HG03342 (cell line): ENCODE measurements around the gene SPATA33.

Experiments used
- ATAC-seq: cut with Tn5 transposase; IDR thresholded peaks from one replicate; pipeline ENCODE4 v1.9.1; 2021; ENCODE audit warnings: mild to moderate bottlenecking, moderate library complexity; ENCODE audit not compliant: unreplicated experiment

SPATA33 gene

DNA sequence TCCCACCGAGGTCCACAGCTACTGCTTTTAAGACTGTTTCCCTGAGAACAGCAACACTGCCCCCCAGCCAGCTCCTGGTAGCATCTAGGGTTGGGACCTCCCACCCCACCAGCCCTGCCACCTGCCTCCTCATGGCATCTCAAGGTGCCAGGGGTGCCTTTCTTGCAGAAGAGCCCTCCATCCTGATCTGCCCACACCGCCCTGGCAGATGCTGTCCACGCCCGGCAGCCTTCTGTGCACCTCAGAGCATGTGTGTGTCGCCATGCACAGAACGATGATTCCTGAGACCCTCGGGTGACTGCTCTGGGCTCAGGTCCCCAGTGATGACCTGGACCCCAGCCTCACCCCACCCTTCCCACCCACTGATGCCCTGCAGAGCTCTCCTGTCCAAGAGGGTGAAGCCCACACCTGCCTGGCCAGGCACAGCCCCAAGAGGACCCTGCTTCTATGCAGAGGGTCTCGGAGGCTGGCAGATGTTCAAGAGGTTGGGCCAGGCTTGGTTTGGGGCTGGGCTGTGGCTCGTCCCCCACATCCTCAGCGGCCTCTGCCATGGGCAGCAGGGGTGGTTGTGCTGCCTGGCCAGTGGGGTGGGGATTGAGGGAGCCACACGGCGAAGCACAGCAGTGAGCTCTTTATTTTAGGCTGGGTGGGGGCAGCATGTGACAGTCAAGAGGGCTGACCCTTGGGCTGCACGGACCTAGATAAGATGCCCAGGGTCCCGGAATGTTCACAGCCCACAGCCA lies 49.1 kb downstream of the SPATA33 start:
- ATAC-seq = no peak

DNA sequence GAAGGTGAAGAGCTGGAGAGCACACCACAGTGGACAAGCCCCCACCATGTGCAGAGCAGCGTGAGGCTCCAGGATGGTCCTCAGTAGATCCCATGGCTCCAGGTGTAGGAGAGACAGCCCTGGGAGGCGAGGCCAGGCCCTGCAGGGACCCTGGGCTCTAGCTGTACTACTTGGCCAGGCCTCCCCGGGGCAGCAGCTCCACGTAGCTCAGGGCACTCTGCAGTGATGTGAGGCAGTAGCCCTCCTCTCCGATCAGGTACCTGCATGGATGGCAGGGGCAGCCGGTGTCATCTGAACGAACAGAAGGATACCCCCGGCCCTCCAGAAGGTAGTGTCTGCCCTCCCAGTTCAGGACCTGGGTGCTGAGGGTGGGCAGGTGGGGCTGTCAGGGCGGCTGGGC lies 50.1 kb downstream of the SPATA33 start:
- no peak for ATAC-seq

DNA sequence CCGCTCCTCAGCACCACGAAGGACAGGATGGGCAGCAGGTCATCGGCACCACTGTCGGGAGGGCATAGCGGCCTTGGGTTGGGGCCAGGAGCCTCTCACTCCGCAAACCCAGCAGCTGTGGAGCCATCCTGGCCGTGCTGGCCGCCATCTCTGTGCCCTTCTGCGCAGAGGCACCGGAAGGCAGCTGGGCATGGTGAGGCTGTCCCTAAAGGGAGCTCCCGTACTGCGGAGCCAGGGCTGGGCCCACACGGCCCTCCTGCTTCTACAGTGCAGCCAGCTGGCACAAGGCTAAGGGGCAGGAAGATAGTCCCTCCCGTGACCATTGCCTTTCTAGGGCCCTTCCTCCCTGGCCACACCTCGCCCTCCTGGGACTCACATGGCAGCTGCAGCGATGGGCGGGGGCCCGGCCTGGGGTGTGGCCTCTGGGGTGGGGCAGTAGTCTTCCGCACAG lies 50.9 kb downstream of the SPATA33 start:
- ATAC-seq = no peak

DNA sequence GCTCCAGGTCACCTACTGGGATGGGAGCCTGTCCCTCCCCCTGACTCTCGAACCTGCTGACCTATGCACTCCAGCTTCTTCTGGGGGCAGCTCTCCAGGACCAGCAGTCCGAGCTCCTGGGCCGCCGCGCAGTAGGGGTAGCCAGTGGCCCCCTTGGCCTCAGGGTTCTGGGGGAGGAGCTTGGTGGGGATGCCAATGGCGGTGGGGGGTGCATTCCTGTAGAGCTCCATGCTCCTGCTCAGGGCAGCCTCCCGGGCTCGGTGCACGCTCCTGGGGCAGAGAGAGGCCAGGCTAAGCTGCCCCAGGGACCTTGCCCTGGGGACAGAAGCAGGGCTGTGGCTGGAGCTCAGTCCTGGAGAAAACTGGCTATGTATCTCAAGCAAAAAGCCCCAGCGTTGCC lies 51.5 kb downstream of the SPATA33 start:
- no peak for ATAC-seq

DNA sequence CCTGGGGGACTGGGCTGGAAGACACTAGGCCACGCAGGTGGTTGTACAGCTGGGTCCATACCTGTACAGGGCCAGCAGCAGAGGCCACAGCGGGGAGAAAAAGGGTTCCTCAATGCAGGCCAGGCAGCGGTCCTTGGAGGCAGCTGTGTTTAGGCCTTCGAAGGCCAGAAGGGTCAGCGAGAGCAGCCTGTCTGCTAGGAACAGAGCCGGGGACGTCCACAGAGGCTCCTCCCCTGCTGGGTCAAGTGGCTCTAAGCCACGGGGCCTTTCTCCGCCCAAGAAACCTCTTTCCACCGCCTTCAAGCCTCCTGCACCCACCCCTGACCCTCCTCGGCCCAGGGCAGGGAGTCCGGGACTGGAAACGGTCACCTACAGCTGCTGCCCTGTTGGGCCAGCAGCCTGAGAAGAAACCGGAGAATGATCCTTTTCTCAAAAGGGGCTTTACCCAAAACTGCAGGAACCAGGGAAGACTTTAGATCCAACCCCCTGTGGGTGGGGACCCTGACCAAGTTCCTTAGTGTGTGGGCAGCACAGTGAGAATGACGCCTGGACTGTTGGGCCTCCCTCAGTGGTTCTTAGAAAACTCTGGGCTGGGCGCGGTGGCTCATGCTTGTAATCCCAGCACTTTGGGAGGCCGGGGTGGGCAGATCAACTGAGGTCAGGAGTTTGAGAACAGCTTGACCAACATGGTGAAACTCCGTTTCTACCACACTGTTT lies 52.2 kb downstream of the SPATA33 start:
- no peak for ATAC-seq

DNA sequence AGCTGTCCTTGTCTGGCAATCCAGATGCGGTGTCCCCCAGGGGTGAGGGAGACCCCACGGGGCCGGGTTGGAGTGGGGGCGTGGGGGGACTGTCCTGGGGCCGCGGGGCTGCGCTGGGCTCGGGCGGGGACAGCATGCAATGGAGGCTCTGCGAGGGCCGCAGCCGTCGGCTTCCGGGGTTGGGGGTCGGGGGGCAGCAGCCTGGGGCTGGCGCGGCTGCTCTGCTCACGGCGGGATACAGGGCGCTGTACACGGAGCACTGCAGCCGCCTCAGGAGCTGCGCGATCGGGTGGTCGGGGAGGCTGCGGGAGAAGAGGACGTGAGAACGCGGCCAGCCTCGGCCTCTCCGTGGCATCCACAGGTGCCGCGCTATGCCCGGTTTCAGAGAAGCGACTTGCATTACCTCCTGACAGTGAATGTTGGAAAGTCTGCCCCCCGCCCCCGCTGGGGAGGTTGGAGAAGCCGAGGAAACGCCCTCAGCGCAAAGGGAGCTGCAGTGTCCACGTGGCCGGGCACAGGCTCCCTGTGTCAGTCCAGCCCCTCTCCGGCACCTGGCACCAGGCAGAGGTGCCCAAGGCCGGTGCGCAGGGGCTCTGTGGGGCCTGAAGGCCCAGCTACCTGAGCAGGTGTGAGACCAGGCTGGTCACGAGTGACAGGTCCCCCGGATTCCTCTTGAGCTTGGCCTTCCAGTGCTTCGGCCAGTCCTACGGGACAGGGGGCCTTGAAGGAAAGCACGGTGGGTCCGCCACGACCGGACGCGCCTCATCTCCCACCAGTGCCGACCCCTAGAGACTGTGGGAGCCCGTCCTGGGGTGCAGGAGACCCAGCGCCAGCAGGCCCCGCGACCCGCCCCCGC lies 53.3 kb downstream of the SPATA33 start:
- no peak for ATAC-seq

DNA sequence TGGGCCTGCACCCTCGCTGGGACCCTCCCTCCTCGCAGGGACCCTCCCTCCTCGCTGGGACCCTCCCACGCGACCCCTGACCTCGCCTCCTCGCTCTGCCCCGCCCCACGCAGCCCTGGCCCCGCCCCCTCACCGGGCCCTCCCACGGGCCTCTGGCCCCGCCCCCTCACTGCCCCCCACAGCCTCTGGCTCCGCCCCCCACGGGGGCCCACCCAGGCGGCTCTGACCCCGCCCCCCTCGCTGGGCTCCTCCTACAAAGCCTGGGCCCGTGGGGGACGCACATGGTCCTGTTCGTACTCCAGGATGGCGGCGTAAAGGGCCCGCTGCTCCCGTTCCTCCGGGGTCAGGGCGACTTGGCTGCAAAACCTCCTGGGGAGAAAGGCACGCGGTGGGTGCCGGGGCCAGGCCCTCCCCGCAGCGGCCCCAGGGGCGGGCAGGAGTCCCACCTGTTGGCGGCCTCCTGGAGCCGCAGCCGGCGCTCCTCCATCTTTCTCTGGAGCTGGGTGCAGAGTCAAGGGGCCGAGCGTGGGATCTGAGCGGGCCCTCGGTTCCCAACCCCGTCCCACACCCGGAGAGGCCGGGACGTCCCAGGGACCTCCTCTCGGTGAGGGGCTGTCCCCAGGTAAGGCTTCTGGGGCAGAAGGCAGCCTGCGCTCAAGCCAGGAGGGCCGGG lies 54.1 kb downstream of the SPATA33 start:
- no peak for ATAC-seq

DNA sequence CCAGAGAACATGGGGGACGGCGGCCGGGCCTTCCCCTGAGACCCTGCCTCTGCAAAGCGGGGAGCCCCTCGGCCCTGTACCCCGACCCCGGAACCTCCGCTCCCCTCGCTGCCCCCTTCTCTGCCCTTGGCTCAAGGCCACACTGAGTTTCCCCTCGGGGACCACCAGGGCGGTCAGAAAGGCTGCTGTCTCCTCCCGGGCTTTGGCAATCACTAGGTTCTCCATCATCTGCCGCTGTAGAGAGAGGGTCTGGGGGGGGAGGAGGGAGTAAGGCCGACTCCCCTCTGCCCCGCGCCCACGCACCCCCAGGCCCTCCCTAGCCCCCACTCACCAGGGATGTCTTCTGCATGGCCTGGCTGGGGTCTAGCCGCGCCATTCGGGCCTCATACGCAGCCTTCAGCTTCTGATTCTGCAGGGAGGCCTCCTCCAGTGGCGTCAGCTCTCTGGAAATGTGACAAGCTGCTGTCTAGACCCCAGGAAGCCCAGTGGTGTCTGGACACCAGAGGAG lies 54.7 kb downstream of the SPATA33 start:
- no peak for ATAC-seq

DNA sequence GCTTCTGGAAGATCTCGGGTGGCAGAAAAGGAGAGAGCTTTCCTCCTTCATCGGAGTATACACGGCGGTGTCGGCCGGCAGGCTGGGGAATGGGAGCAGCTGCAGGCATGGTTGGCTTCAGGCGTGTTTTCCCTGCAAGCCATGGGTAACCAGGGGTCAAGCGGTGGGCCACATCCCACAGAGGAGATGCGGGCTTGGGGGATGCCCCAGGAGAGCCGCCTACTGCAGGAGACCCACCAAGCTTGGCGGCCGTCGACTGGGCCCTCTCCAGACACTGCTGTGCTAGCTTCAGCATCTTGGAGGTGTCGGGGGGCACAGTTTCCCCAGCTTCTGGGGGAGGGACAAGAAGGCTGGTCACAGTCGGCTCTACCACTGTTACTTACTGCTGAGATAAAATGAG lies 58.9 kb downstream of the SPATA33 start:
- ATAC-seq = no peak

DNA sequence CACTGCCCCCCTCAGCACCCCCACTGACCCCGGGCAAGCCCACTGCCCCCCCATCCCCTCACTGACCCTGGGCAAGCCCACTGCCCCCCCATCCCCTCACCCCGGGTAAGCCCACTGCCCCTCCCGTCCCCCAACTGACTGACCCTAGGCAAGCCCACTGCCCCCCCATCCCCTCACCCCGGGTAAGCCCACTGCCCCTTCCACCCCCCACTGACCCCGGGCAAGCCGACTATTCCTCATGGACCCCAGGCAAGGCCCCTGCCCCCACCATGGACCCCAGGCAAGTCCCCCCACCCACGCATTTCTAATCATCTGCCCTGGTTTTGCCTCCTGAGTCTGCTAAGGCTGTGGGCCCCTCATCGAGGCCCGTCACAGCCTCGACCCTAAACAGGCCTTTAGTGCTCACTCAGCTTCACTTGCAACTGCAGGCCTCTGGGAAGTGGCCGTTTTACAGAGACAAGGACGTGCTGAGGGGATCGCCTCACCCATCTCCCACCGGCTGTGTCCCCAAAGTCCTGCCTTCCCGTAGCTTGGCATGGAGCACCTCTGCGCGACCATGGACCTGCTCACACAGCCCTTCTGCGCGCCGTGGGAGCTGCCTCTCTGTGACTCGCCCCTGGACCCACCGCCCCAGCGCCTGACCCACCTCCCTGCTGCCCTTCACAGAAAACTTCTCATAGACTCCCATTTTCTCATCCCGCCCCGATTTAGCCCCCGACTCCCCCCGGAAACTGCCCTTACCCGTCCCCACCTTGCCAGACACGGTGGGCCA lies 59.5 kb downstream of the SPATA33 start:
- ATAC-seq = no peak

DNA sequence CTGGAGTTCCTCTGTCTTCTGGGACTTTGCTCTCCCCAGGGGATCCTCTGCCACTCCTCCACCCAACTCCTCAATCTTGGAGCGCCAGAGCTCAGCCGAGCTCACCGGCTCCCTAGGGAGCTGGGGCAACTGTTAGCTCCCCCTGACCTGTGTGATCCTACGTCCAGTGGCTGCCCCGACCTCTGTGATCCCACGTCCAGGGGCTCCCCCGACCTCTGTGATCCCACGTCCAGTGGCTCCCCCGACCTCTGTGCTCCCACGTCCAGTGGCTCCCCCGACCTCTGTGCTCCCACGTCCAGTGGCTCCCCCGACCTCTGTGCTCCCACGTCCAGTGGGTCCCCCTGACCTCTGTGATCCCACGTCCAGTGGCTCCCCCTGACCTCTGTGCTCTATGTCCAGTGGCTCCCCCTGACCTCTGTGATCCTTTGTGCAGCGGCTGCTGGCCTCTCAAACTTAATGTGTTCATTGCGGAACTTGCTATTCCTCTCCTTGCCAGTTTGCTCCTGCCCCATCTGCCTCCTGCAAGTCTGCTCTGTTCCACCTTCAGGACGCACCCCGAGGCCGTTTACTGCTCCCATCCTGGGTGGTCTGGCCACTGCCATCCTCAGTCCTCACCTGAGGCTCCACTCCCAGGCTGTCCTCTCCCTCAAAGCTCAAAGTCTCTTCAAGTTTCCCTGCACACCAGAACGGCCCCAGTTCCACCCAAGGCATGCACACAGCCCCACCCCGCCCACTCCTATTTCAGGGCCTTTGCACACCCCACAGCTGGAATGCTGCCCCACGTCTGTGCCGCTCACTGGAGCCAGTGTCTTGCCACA lies 60.3 kb downstream of the SPATA33 start:
- no peak for ATAC-seq
